ENCODE results near the gene PRUNE1. TPM values are rescaled to one million over a fixed set of nuclear protein-coding genes. Genes with fewer than 3 reads are reported as not detected.

Gene PRUNE1
- total and polyA plus RNA-seq, 2 experiments from 2014 or later, result 51.6 to 52.2 TPM

- Histone ChIP-seq H3K27me3 (no peaks in the 10 kb centered on the region), H3K4me3 (peak overlapping the region; percentile 59), H3K36me3 (no peaks in the 10 kb centered on the region), H3K27ac (peak overlapping the region; percentile 38), H3K4me1 (ENCODE audit: low read depth) (peaks cover 61% of the 10 kb centered on the region), H3K9me3 (ENCODE audit: low read depth) (no peaks in the 10 kb centered on the region)
- DNase-seq (ENCODE audit: low read depth in 1 of 2, low spot score in 1 of 2), result peak in 1 of 2 donors; percentile 31
- TF ChIP-seq CTCF (IDR thresholded peaks at IDR 0.05; ENCODE audit: low read depth, low read length), result no peak
These were observed 948 bp downstream of the PRUNE1 start for GRCh38 chr1:151009206-151009587.

GRCh38 chr1:151009674-151010345 is 1.6 kb downstream of the PRUNE1 start:
- no peak for DNase-seq (ENCODE audit: low read depth in 1 of 2, low spot score in 1 of 2)
- no peak for TF ChIP-seq CTCF (IDR thresholded peaks at IDR 0.05; ENCODE audit: low read depth, low read length)
- Histone ChIP-seq H3K27ac (no peak overlapping the region), H3K9me3 (ENCODE audit: low read depth) (no peaks in the 10 kb centered on the region), H3K27me3 (no peaks in the 10 kb centered on the region), H3K36me3 (no peaks in the 10 kb centered on the region), H3K4me1 (ENCODE audit: low read depth) (peaks cover 62% of the 10 kb centered on the region), H3K4me3 (peak overlapping the region; percentile 59)

- Histone ChIP-seq H3K36me3 (no peaks in the 10 kb centered on the region), H3K27me3 (no peaks in the 10 kb centered on the region), H3K4me3 (no peak overlapping the region), H3K27ac (no peak overlapping the region), H3K4me1 (ENCODE audit: low read depth) (peaks cover 57% of the 10 kb centered on the region), H3K9me3 (ENCODE audit: low read depth) (no peaks in the 10 kb centered on the region)
- DNase-seq (ENCODE audit: low read depth in 1 of 2, low spot score in 1 of 2), result no peak
- TF ChIP-seq CTCF (IDR thresholded peaks at IDR 0.05; ENCODE audit: low read depth, low read length), result no peak
These were observed 2.1 kb downstream of the PRUNE1 start for GRCh38 chr1:151010346-151010726.

GRCh38 chr1:151011154-151011850 is 3.1 kb downstream of the PRUNE1 start:
- H3K27ac ChIP-seq, result peak overlapping the region; percentile 92

More at GRCh38 chr1:151011154-151011850, 3.1 kb downstream of the PRUNE1 start:
- Histone ChIP-seq H3K36me3 (no peaks in the 10 kb centered on the region), H3K9me3 (ENCODE audit: low read depth) (no peaks in the 10 kb centered on the region), H3K4me1 (ENCODE audit: low read depth) (peaks cover 49% of the 10 kb centered on the region), H3K27me3 (no peaks in the 10 kb centered on the region), H3K4me3 (no peak overlapping the region)
- no peak for TF ChIP-seq CTCF (IDR thresholded peaks at IDR 0.05; ENCODE audit: low read depth, low read length)
- no peak for DNase-seq (ENCODE audit: low read depth in 1 of 2, low spot score in 1 of 2)

Measured in cardiac muscle cell (in vitro differentiated cells and primary cell).